ENCODE data around the gene TBR1.

Gene TBR1

DNA sequence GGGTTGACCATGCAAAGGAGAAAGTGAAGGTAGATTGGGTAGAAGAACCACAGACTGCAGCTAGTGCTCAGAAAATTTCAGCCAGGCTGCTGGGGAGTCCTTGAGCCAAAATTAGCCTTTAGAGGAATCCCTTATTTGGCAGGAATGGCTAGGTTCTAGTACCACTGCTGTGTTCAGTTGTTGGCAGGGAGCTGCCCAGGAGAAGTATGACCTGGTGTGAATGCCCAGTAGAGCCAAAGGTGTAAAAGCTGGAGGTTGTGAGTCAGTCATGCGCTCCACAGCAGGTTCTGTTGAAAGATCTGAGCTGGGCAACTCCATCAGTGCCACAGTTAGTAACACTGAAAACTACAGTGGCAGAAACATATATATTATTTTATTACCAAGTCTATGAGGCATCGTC is 36.4 kb upstream of the TBR1 start (continued):
- no peak for TF ChIP-seq ZNF544 (tag by site-specific recombination; IDR thresholded peaks at IDR 0.05)
- TF ChIP-seq, protein P1, sequence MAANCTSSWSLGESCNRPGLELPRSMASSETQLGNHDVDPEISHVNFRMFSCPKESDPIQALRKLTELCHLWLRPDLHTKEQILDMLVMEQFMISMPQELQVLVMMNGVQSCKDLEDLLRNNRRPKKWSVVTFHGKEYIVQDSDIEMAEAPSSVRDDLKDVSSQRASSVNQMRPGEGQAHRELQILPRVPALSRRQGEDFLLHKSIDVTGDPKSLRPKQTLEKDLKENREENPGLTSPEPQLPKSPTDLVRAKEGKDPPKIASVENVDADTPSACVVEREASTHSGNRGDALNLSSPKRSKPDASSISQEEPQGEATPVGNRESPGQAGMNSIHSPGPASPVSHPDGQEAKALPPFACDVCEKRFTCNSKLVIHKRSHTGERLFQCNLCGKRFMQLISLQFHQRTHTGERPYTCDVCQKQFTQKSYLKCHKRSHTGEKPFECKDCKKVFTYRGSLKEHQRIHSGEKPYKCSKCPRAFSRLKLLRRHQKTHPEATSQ (tag by site-specific recombination; IDR thresholded peaks at IDR 0.05) = no peak
- TF ChIP-seq KLF17 (tag by site-specific recombination; IDR thresholded peaks at IDR 0.05) = no peak
- no peak for TF ChIP-seq FEZF1 (tag by site-specific recombination; IDR thresholded peaks at IDR 0.05)
- TF ChIP-seq, protein P2, sequence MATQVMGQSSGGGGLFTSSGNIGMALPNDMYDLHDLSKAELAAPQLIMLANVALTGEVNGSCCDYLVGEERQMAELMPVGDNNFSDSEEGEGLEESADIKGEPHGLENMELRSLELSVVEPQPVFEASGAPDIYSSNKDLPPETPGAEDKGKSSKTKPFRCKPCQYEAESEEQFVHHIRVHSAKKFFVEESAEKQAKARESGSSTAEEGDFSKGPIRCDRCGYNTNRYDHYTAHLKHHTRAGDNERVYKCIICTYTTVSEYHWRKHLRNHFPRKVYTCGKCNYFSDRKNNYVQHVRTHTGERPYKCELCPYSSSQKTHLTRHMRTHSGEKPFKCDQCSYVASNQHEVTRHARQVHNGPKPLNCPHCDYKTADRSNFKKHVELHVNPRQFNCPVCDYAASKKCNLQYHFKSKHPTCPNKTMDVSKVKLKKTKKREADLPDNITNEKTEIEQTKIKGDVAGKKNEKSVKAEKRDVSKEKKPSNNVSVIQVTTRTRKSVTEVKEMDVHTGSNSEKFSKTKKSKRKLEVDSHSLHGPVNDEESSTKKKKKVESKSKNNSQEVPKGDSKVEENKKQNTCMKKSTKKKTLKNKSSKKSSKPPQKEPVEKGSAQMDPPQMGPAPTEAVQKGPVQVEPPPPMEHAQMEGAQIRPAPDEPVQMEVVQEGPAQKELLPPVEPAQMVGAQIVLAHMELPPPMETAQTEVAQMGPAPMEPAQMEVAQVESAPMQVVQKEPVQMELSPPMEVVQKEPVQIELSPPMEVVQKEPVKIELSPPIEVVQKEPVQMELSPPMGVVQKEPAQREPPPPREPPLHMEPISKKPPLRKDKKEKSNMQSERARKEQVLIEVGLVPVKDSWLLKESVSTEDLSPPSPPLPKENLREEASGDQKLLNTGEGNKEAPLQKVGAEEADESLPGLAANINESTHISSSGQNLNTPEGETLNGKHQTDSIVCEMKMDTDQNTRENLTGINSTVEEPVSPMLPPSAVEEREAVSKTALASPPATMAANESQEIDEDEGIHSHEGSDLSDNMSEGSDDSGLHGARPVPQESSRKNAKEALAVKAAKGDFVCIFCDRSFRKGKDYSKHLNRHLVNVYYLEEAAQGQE (tag by site-specific recombination; IDR thresholded peaks at IDR 0.05) = no peak

DNA sequence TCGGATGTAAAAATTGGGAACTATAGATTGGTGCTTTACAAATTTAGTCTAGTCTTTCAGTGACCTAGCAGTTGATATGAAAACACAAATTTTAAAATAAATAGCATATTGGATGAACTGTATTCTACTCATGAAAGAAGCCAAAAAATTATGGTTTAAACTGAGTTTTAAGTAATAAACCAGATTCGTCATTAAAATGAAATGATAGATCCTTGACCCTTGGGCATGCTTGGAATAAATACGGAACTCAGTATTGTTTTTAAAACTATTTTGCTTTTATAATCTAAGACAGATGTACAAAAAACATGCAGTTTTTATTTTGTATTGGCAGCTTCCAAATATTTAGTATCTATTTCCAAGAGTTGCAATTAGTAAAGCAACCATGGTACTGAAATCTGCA is 34.6 kb upstream of the TBR1 start:
- ChIA-PET POLR2A (no interaction called here), CTCF (no interaction called here)
- no peak overlapping the region for H3K4me3 ChIP-seq (ENCODE audit: low read depth, low read length)
- H3K36me3 ChIP-seq (ENCODE audit: control insufficient read depth in 2 of 2, insufficient read depth in 1 of 2, low read length in 2 of 2) = peaks cover 3 to 8% of the 10 kb centered on the region in 2 experiments; a peak in 2 of 3 replicates
- TF ChIP-seq ZNF391 (tag by site-specific recombination; IDR thresholded peaks at IDR 0.05; ENCODE audit: borderline replicate concordance, low read depth) = no peak
- no peak for TF ChIP-seq ZSCAN23 (tag by site-specific recombination; IDR thresholded peaks at IDR 0.05)
- TF ChIP-seq, protein P3, sequence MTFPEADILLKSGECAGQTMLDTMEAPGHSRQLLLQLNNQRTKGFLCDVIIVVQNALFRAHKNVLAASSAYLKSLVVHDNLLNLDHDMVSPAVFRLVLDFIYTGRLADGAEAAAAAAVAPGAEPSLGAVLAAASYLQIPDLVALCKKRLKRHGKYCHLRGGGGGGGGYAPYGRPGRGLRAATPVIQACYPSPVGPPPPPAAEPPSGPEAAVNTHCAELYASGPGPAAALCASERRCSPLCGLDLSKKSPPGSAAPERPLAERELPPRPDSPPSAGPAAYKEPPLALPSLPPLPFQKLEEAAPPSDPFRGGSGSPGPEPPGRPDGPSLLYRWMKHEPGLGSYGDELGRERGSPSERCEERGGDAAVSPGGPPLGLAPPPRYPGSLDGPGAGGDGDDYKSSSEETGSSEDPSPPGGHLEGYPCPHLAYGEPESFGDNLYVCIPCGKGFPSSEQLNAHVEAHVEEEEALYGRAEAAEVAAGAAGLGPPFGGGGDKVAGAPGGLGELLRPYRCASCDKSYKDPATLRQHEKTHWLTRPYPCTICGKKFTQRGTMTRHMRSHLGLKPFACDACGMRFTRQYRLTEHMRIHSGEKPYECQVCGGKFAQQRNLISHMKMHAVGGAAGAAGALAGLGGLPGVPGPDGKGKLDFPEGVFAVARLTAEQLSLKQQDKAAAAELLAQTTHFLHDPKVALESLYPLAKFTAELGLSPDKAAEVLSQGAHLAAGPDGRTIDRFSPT (tag by site-specific recombination; IDR thresholded peaks at IDR 0.05) = no peak
- TF ChIP-seq ZNF239 (tag by site-specific recombination; IDR thresholded peaks at IDR 0.05) = no peak
- no peak for TF ChIP-seq EGR2 (tag by site-specific recombination; IDR thresholded peaks at IDR 0.05; ENCODE audit: low read depth)
- TF ChIP-seq ZNF830 (tag by site-specific recombination; IDR thresholded peaks at IDR 0.05; ENCODE audit: low read depth) = no peak
- no peak for TF ChIP-seq ZNF155 (tag by site-specific recombination; IDR thresholded peaks at IDR 0.05)
- H3K27ac ChIP-seq (ENCODE audit: extremely low read depth, low read depth, low read length) = no peak overlapping the region
- no peaks in the 10 kb centered on the region for H3K4me1 ChIP-seq (ENCODE audit: control insufficient read depth, insufficient read depth, low read length)
- no peaks in the 10 kb centered on the region for H3K9me3 ChIP-seq (ENCODE audit: control insufficient read depth, insufficient read depth, low read depth, low read length)

- H3K36me3 ChIP-seq (ENCODE audit: control insufficient read depth in 2 of 2, insufficient read depth in 1 of 2, low read length in 2 of 2) = peaks cover 3 to 14% of the 10 kb centered on the region in 2 experiments; a peak in 2 of 3 replicates
- POLR2A ChIA-PET = no interaction called here
- CTCF ChIA-PET = interaction anchor here (1.3 kb wide), 1 partner anchor 37 kb away, joined by 4 read pairs; no protein-coding TSS in a partner anchor
- TF ChIP-seq ZNF175 (tag by site-specific recombination; IDR thresholded peaks at IDR 0.05) (no peak), ZSCAN30 (tag by site-specific recombination; IDR thresholded peaks at IDR 0.05) (no peak), ZNF785 (tag by site-specific recombination; IDR thresholded peaks at IDR 0.05) (no peak), ZBTB8A (tag by site-specific recombination; IDR thresholded peaks at IDR 0.05) (no peak)
- TF ChIP-seq, protein P4, sequence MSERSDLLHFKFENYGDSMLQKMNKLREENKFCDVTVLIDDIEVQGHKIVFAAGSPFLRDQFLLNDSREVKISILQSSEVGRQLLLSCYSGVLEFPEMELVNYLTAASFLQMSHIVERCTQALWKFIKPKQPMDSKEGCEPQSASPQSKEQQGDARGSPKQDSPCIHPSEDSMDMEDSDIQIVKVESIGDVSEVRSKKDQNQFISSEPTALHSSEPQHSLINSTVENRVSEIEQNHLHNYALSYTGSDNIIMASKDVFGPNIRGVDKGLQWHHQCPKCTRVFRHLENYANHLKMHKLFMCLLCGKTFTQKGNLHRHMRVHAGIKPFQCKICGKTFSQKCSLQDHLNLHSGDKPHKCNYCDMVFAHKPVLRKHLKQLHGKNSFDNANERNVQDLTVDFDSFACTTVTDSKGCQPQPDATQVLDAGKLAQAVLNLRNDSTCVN (tag by site-specific recombination; optimal IDR thresholded peaks at IDR 0.05) = no peak
- no peak overlapping the region for H3K27ac ChIP-seq (ENCODE audit: extremely low read depth, low read depth, low read length)
- H3K9me3 ChIP-seq (ENCODE audit: control insufficient read depth, insufficient read depth, low read depth, low read length) = no peaks in the 10 kb centered on the region
- H3K4me1 ChIP-seq (ENCODE audit: control insufficient read depth, insufficient read depth, low read length) = no peaks in the 10 kb centered on the region
- H3K4me3 ChIP-seq (ENCODE audit: low read depth, low read length) = no peak overlapping the region
These were observed 33.4 kb upstream of the TBR1 start for GRCh38 chr2:161382747-161383146.

All from HEK293 (cell line).